GM23338 (cell line): ENCODE data around the gene PVRIG. TPM values are rescaled to one million over a fixed set of nuclear protein-coding genes. Genes with fewer than 3 reads are reported as not detected.

Experiments used
- ATAC-seq: fragments of 200-7000 bp; cut with Tn5 transposase; 3 replicates; pipeline ENCODE4 v1.9.1; 2020
- DNase-seq: peaks from one replicate; pipeline ENCODE4 v3.0.0-alpha.2; 2015; ENCODE audit warnings: low spot score
- H2AFZ ChIP-seq: fragments of 200-600 bp; sonication (generic); 2 replicates; pipeline ENCODE4 v1.8.0; 2016; ENCODE audit warnings: antibody characterized with exemption, mild to moderate bottlenecking, moderate library complexity
- H3F3A ChIP-seq: fragments of 200-600 bp; sonication (generic); replicated peaks from 2 replicates; pipeline ENCODE4 v1.8.0; 2017; ENCODE audit warnings: antibody characterized with exemption, mixed run types, low read depth
- H3K27ac ChIP-seq: fragments of 200-600 bp; sonication (generic); 2 replicates; pipeline ENCODE4 v1.6.1; 2016; ENCODE audit warnings: low read depth
- H3K27me3 ChIP-seq: fragments of 200-600 bp; sonication (generic); 2 replicates; pipeline ENCODE4 v1.8.0; 2016; ENCODE audit warnings: mild to moderate bottlenecking, mixed run types, moderate library complexity; ENCODE audit not compliant: insufficient read depth
- H3K36me3 ChIP-seq: fragments of 200-600 bp; sonication (generic); 2 replicates; pipeline ENCODE4 v1.8.0; 2016; ENCODE audit warnings: mild to moderate bottlenecking; ENCODE audit not compliant: insufficient read depth
- H3K4me1 ChIP-seq: fragments of 200-600 bp; sonication (generic); 2 replicates; pipeline ENCODE4 v1.8.0; 2016; ENCODE audit warnings: mild to moderate bottlenecking, moderate library complexity; ENCODE audit not compliant: insufficient read depth
- H3K4me2 ChIP-seq: fragments of 200-600 bp; sonication (generic); 2 replicates; pipeline ENCODE4 v1.7.1; 2017; ENCODE audit warnings: mixed run types
- H3K4me3 ChIP-seq: fragments of 200-600 bp; sonication (generic); 2 replicates; pipeline ENCODE4 v1.6.1; 2016; ENCODE audit warnings: mixed run types
- H3K79me2 ChIP-seq: fragments of 200-600 bp; sonication (generic); replicated peaks from 2 replicates; pipeline ENCODE4 v1.8.0; 2017; ENCODE audit warnings: mild to moderate bottlenecking; ENCODE audit not compliant: insufficient read depth
- H3K9me2 ChIP-seq: fragments of 200-600 bp; sonication (generic); 2 replicates; pipeline ENCODE4 v1.8.0; 2017; ENCODE audit not compliant: insufficient read depth
- H4K20me1 ChIP-seq: fragments of 200-600 bp; sonication (generic); replicated peaks from 2 replicates; pipeline ENCODE4 v1.8.0; 2017; ENCODE audit warnings: mild to moderate bottlenecking; ENCODE audit not compliant: insufficient read depth
- H3K27ac Mint-ChIP-seq: 2 replicates; pipeline ENCODE4 v1.8.0; 2020; ENCODE audit warnings: inconsistent platforms, mild to moderate bottlenecking, moderate library complexity, mixed read lengths
- H3K27me3 Mint-ChIP-seq: 3 replicates; pipeline ENCODE4 v1.8.0; 2022; ENCODE audit warnings: low read depth, mild to moderate bottlenecking, moderate library complexity, mixed read lengths, inconsistent platforms; ENCODE audit not compliant: insufficient read depth, poor library complexity
- H3K36me3 Mint-ChIP-seq: 3 replicates; pipeline ENCODE4 v1.8.0; 2021; ENCODE audit warnings: low read depth, mild to moderate bottlenecking, inconsistent platforms, moderate library complexity, mixed read lengths
- H3K4me1 Mint-ChIP-seq: 3 replicates; pipeline ENCODE4 v1.8.0; 2020; ENCODE audit warnings: mild to moderate bottlenecking, inconsistent platforms, mixed read lengths
- H3K4me3 Mint-ChIP-seq: 3 replicates; pipeline ENCODE4 v1.8.0; 2021; ENCODE audit warnings: moderate library complexity, mild to moderate bottlenecking, inconsistent platforms, mixed read lengths
- H3K9me3 Mint-ChIP-seq: 3 replicates; pipeline ENCODE4 v1.8.0; 2020; ENCODE audit warnings: moderate library complexity, mild to moderate bottlenecking, inconsistent platforms, mixed read lengths
- CREB1 ChIP-seq: fragments of 250-450 bp; sonication (Bioruptor Pico); IDR thresholded peaks from 2 replicates; pipeline ENCODE4 v1.5.0; 2020; ENCODE audit warnings: low read depth, mild to moderate bottlenecking, moderate library complexity
- EZH2 ChIP-seq: fragments of 200-600 bp; sonication (generic); IDR thresholded peaks from one replicate; pipeline ENCODE4 v1.8.0; 2017; ENCODE audit warnings: antibody characterized with exemption, mild to moderate bottlenecking, low read depth; ENCODE audit not compliant: unreplicated experiment
- EZH2phosphoT487 ChIP-seq: fragments of 200-600 bp; sonication (generic); IDR thresholded peaks from one replicate; pipeline ENCODE4 v1.8.1; 2018; ENCODE audit warnings: antibody characterized with exemption; ENCODE audit not compliant: unreplicated experiment
- JUNB ChIP-seq: IDR thresholded peaks from one replicate; pipeline ENCODE4 v1.6.1; 2016; ENCODE audit warnings: antibody characterized with exemption; ENCODE audit not compliant: unreplicated experiment
- NANOG ChIP-seq: IDR thresholded peaks from 2 replicates; pipeline ENCODE4 v1.6.1; 2016; ENCODE audit warnings: antibody characterized with exemption, borderline replicate concordance
- POLR2AphosphoS5 ChIP-seq: IDR thresholded peaks from 2 replicates; pipeline ENCODE4 v1.6.1; 2016; ENCODE audit warnings: antibody characterized with exemption, low read depth
- REST ChIP-seq: IDR thresholded peaks from one replicate; pipeline ENCODE4 v1.6.1; 2018; ENCODE audit warnings: antibody characterized with exemption; ENCODE audit not compliant: unreplicated experiment
- STAT1 ChIP-seq: IDR thresholded peaks from one replicate; pipeline ENCODE4 v1.6.1; 2016; ENCODE audit warnings: antibody characterized with exemption; ENCODE audit not compliant: unreplicated experiment
- ZNF114 ChIP-seq: fragments of 250-450 bp; sonication (Bioruptor Pico); IDR thresholded peaks from 2 replicates; pipeline ENCODE4 v1.5.0; 2020; ENCODE audit warnings: mild to moderate bottlenecking, moderate library complexity
- ZNF331 ChIP-seq: fragments of 250-450 bp; sonication (Bioruptor Pico); IDR thresholded peaks from 2 replicates; pipeline ENCODE4 v1.5.0; 2020; ENCODE audit warnings: low read depth, mild to moderate bottlenecking, moderate library complexity
- ZNF462 ChIP-seq: fragments of 250-450 bp; sonication (Bioruptor Pico); IDR thresholded peaks from 2 replicates; pipeline ENCODE4 v1.5.0; 2020; ENCODE audit warnings: mild to moderate bottlenecking, moderate library complexity
- polyA plus RNA-seq: library from polyadenylated mRNA; unstranded; fragments of >200 nt; fragmentation: Nextera tagmentation; extraction: Ambion mirVana; gene quantifications from 2 replicates; pipeline ENCODE4 v1.2.1, GENCODE V29; 2016
- total RNA-seq: library from RNA; depleted of rRNA; stranded (reverse); fragments of >200 nt; shearing (Covaris generic); gene quantifications from 2 replicates; pipeline ENCODE4 v1.2.3, GENCODE V29; 2014
- TF ChIP-seq, protein P1 (sequence below), 2 experiments: fragments of 200-600 bp in 1 of 2; sonication (generic) in 1 of 2; conservative IDR thresholded peaks; 2 replicates each; pipeline versions ENCODE4 v1.5.1 to v1.6.1; 2016 to 2017; ENCODE audit warnings: antibody characterized with exemption in 2 of 2, low read depth in 2 of 2, mild to moderate bottlenecking in 2 of 2, moderate library complexity in 1 of 2
- TF ChIP-seq, protein P2 (sequence below): IDR thresholded peaks from 2 replicates; pipeline ENCODE4 v1.6.1; 2016; ENCODE audit warnings: antibody characterized with exemption

Gene PVRIG
- total and polyA plus RNA-seq, 2 experiments from 2014 or later, result 1.1 TPM; not detected in 1

DNA sequence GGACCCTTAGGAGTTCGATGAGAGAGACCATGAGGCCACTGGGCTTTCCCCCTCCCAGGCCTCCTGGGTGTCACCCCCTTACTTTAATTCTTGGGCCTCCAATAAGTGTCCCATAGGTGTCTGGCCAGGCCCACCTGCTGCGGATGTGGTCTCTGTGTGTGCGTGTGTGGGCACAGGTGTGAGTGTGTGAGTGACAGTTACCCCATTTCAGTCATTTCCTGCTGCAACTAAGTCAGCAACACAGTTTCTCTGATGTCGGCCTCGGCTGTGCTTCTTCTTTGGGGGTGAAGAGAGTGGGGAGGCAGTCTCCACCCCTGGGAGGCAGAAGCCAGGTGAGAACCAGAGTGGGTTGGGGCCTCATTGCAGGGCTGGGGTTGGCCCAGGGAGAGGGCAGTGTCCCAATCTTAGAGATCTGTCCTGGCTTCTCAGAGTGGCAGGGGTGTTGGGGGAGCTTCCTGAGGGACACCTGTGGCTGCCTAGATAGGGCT is 1.5 kb downstream of the PVRIG start:
- H3K4me1 ChIP-seq, result no peaks in the 10 kb centered on the region
- peaks cover 4% of the 10 kb centered on the region; the same call in 2 of the 3 replicates for H3K36me3 Mint-ChIP-seq
- H3K4me2 ChIP-seq, result no peak overlapping the region
- ATAC-seq (no peak), DNase-seq (no peak)
- peaks cover 4% of the 10 kb centered on the region for H3K4me1 Mint-ChIP-seq
- H3K27me3 Mint-ChIP-seq, result peaks cover 4% of the 10 kb centered on the region
- no peak overlapping the region for H2AFZ ChIP-seq
- TF ChIP-seq REST (no peak), POLR2AphosphoS5 (no peak), ZNF114 (CRISPR knock-in tag) (no peak), ZNF462 (CRISPR knock-in tag) (no peak), EZH2 (no peak), EZH2phosphoT487 (no peak), CREB1 (no peak), ZNF331 (CRISPR knock-in tag) (no peak), NANOG (no peak), STAT1 (no peak), JUNB (no peak)
- TF ChIP-seq, protein P1, sequence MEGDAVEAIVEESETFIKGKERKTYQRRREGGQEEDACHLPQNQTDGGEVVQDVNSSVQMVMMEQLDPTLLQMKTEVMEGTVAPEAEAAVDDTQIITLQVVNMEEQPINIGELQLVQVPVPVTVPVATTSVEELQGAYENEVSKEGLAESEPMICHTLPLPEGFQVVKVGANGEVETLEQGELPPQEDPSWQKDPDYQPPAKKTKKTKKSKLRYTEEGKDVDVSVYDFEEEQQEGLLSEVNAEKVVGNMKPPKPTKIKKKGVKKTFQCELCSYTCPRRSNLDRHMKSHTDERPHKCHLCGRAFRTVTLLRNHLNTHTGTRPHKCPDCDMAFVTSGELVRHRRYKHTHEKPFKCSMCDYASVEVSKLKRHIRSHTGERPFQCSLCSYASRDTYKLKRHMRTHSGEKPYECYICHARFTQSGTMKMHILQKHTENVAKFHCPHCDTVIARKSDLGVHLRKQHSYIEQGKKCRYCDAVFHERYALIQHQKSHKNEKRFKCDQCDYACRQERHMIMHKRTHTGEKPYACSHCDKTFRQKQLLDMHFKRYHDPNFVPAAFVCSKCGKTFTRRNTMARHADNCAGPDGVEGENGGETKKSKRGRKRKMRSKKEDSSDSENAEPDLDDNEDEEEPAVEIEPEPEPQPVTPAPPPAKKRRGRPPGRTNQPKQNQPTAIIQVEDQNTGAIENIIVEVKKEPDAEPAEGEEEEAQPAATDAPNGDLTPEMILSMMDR (conservative IDR thresholded peaks at IDR 0.05; ENCODE audit: low read depth in 2 of 2), result no peak
- TF ChIP-seq, protein P2, sequence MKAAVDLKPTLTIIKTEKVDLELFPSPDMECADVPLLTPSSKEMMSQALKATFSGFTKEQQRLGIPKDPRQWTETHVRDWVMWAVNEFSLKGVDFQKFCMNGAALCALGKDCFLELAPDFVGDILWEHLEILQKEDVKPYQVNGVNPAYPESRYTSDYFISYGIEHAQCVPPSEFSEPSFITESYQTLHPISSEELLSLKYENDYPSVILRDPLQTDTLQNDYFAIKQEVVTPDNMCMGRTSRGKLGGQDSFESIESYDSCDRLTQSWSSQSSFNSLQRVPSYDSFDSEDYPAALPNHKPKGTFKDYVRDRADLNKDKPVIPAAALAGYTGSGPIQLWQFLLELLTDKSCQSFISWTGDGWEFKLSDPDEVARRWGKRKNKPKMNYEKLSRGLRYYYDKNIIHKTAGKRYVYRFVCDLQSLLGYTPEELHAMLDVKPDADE, result no peak
- no peaks in the 10 kb centered on the region for H3K9me3 Mint-ChIP-seq
- no peaks in the 10 kb centered on the region for H3K9me2 ChIP-seq
- no peaks in the 10 kb centered on the region for H3K79me2 ChIP-seq
- no peak overlapping the region for H3K27ac ChIP-seq
- no peak overlapping the region for H3K27ac Mint-ChIP-seq
- no peak overlapping the region for H3K4me3 ChIP-seq
- no peaks in the 10 kb centered on the region for H4K20me1 ChIP-seq
- H3K27me3 ChIP-seq, result 0 out of 2 replicates have a peak, but pooled peaks cover under 1% of the 10 kb centered on the region
- no peak overlapping the region for H3K4me3 Mint-ChIP-seq
- H3F3A ChIP-seq, result no peaks in the 10 kb centered on the region
- no peaks in the 10 kb centered on the region for H3K36me3 ChIP-seq
